ENCODE measurements around the gene GJE1. TPM values are rescaled to one million over a fixed set of nuclear protein-coding genes. Genes with fewer than 3 reads are reported as not detected.
"Not testable (repeated sequence)": the region's sequence is repeated elsewhere in the genome, so short reads cannot be mapped to it uniquely, and the experiment has no call there.

Gene GJE1
- total RNA-seq, 1 experiment from 2014 or later = not detected

- in situ Hi-C loops (cut with HindIII; ENCODE audit: low pct_unique_long_range_greater_than_20kb, low sequenced_read_pairs) = no loop called here
- peak; percentile 55 for DNase-seq (ENCODE audit: low read depth, low spot score)
These were observed 23.4 kb downstream of the GJE1 start for GRCh38 chr6:142155895-142156757.

DNA sequence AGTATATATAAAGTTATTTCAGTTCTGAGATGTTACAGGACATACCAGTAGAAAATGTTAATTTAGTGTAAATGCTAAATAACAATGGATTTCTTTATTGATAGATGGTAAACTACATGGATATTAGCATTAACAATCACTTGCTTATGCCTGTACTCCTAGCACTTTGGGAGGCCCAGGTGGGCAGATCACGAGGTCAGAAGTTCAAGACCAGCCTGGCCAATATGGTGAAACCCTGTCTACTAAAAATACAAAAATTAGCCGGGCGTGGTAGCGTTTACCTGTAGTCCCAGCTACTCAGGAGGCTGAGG is 24.0 kb downstream of the GJE1 start:
- DNase-seq (ENCODE audit: low read depth, low spot score); in situ Hi-C loops (cut with HindIII; ENCODE audit: low pct_unique_long_range_greater_than_20kb, low sequenced_read_pairs): not testable (repeated sequence)

DNA sequence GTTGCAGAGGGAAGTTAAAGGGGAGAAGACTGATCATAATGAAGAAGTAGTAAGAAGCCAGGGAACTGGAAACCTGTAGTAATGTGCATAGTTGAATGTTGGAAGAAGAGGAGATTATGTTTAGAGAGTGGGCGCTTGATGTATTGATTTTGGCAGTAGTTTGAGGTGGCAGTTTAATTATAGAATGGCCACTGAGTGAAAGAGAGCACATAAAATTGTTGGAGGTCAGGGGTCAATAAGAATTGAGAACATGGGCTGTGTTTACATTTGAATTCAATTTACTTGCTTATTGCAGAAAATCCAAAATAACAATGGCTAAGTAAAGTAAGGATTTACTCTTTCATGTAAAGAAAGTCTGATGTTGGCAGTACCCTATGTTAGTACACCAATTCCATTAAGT is 30.1 kb downstream of the GJE1 start:
- no peak for DNase-seq (ENCODE audit: low read depth, low spot score)
- in situ Hi-C loops (cut with HindIII; ENCODE audit: low pct_unique_long_range_greater_than_20kb, low sequenced_read_pairs) = no loop called here

DNA sequence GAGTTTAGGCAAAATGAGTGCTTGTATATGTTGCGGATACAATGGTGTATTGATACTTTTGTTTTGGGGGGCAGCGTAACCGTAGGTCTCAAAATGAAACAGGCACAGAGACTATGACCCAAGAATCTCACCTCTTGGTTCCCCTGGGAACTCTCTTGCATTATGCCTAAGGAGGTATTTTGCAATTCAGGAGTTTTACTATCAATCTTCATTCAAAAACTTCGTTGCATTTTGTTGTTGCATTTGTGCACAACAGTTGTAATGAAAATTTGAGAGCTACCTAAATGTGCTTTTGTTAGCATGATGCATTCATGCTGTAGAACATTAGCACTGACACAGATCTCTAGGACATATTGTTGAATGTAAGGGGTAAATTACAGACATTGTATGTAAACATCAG is 32.5 kb downstream of the GJE1 start:
- in situ Hi-C loops (cut with HindIII; ENCODE audit: low pct_unique_long_range_greater_than_20kb, low sequenced_read_pairs) = no loop called here
- DNase-seq (ENCODE audit: low read depth, low spot score) = no peak

DNA sequence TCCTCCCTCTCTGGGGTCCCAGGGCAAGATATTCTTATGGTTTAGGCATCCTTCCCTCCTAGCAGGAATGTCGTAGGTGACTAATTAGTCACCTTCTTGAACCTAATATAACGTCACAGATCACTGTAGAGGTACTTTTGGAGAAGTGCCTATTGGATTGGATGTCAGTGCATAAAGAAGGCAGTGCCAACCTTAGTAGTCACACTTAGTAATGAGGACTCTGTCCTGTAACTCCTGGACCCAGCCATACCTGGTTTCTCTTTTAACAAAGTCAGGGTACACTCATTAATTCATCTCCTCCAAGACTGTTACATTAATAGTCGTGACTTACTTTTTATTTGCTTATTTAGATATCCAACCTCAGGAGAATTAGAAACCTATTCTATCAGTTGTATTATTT is 34.3 kb downstream of the GJE1 start:
- no peak for DNase-seq (ENCODE audit: low read depth, low spot score)
- in situ Hi-C loops (cut with HindIII; ENCODE audit: low pct_unique_long_range_greater_than_20kb, low sequenced_read_pairs) = no loop called here

DNA sequence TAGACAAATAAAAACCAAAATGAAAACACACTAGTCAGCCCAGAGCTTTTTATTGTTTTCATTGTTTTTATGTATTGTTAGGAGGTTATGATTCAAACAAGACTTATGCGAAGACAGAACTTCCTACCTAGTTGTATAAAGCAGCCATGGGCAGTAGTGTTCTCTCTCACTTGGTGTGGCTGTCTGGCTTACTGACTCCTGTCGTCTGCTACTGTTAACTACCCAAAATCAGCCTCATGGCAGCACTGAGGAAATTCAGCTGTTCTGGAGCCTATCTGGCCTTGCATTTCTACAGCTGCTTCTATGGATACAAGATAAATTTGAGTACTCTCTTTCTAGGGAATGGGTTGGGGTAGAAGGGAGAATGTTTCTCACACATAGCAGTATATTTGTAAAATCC is 34.8 kb downstream of the GJE1 start:
- no peak for DNase-seq (ENCODE audit: low read depth, low spot score)
- in situ Hi-C loops (cut with HindIII; ENCODE audit: low pct_unique_long_range_greater_than_20kb, low sequenced_read_pairs) = no loop called here

- in situ Hi-C loops (cut with HindIII; ENCODE audit: low pct_unique_long_range_greater_than_20kb, low sequenced_read_pairs) = no loop called here
These were observed 38.6 kb downstream of the GJE1 start for GRCh38 chr6:142171351-142171750.

DNA sequence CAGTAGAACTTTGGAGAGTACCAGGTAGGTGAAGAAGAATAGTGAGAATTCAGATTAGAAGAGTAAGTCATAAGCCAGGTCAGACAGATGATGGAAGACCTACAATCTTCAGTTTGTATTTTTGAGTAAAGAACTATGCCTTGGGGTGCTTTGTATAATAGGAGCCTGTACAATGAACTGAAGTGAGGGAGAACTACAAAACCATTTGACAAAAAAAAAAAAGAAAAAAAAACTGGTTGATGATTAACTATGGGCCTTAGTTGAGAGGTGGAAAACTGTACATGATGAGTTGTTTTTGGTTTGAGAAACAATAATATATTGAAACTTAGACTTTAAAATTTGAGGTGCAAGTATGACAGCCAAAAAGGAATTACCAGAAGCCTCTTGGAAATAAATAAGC is 40.0 kb downstream of the GJE1 start:
- DNase-seq (ENCODE audit: low read depth, low spot score) = no peak
- in situ Hi-C loops (cut with HindIII; ENCODE audit: low pct_unique_long_range_greater_than_20kb, low sequenced_read_pairs) = no loop called here

More at GRCh38 chr6:142171351-142171750, 38.6 kb downstream of the GJE1 start:
- no peak for DNase-seq (ENCODE audit: low read depth, low spot score)

DNA sequence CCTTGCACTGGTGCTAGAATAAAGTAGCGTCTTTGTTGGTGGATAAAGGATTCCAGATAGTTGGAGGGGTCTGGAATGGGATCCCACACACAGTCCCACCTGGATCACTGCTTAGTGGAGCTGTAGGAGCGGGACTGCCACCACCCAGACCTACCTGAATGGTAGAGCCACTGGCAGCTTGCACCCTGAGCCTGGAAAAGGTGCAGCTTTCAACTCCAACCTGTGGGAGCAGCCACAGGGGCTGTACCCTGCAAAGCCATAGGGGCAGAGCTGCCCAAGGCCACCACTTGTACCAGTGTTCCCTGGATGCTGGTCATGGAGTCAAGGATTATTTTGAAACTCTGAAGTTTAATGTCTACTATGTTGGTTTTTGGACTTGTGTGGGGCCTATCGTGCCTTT is 41.3 kb downstream of the GJE1 start:
- in situ Hi-C loops (cut with HindIII; ENCODE audit: low pct_unique_long_range_greater_than_20kb, low sequenced_read_pairs) = no loop called here

DNA sequence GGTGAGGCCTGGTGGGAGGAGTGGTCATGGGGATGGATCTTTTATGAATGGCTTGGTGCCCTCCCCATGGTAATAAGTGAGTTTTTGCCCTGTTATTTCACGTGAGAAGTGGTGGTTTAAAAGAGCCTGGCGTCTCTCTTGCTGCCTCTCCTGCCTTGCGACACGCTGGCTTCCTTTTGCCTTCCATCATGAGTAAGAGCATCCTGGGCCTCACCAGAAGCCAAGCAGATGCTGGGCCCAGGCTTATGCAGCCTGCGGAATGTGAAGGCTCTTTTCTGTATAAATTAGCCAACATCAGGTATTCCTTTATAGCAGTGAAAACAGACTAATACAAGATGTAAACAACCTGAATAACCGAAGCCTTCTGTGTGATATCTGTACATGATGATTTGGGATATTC is 42.0 kb downstream of the GJE1 start:
- DNase-seq (ENCODE audit: low read depth, low spot score) = no peak
- in situ Hi-C loops (cut with HindIII; ENCODE audit: low pct_unique_long_range_greater_than_20kb, low sequenced_read_pairs) = no loop called here

More for the DNA sequence above, 41.3 kb downstream of the GJE1 start:
- DNase-seq (ENCODE audit: low read depth, low spot score) = no peak

DNA sequence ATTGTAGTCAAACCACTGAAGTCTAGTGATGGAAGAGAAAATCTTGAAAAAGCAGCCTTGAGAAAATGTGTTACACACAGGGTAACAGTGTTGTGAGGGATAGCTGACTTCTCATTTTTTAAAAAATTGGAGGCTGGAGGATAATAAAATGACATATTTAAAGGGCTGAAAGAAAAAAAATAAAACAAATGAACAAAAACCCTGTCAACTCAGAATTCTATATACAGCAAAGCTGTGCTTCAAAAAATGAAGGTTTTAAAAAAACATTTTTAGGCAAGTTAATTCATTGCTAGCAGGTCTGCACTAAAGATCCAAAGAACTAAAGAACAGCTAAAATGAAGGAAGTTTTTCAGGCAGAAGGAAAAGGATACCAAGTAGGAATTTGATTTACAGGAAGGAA is 45.4 kb downstream of the GJE1 start:
- in situ Hi-C loops (cut with HindIII; ENCODE audit: low pct_unique_long_range_greater_than_20kb, low sequenced_read_pairs) = no loop called here
- no peak for DNase-seq (ENCODE audit: low read depth, low spot score)

DNA sequence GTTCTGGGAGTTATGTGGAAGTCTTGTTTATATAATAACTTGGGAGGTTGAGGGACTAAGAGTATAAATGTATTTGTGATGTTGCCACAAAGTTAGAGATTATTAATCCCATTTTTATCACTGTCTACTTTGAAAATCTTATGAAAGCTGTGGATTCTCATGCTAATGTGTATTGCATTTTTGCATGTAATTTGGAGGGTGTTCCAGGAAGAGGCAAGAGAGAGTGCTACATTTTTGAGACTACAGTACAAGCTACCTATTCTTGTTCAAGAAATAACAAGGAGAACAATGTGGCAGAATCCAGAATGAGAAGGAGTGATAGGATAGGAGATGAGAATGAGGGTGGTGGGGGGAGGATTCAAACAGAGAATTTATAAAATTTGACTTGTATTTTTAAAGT is 49.3 kb downstream of the GJE1 start:
- in situ Hi-C loops (cut with HindIII; ENCODE audit: low pct_unique_long_range_greater_than_20kb, low sequenced_read_pairs) = no loop called here

GRCh38 chr6:142183351-142183750 is 50.6 kb downstream of the GJE1 start:
- in situ Hi-C loops (cut with HindIII; ENCODE audit: low pct_unique_long_range_greater_than_20kb, low sequenced_read_pairs) = no loop called here

More for the DNA sequence above, 49.3 kb downstream of the GJE1 start:
- no peak for DNase-seq (ENCODE audit: low read depth, low spot score)

DNA sequence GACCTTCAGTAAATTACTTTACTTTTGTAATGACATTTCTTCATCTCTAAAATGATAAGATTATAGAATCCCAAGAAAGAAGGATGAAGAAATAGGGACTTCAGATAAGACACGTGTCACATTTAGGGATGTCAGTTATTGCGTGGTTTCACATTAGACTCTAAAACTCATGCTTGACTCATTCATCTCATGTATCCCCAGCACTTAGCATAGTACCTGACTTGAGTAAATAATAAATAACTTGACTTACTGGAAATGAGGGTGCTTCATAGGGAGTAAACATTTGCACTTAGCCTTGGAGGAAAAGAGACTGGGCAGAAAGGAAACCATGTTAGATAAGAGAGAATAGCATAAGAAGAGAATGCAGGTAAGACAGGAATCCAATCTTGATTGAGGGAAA is 51.6 kb downstream of the GJE1 start:
- in situ Hi-C loops (cut with HindIII; ENCODE audit: low pct_unique_long_range_greater_than_20kb, low sequenced_read_pairs) = no loop called here
- DNase-seq (ENCODE audit: low read depth, low spot score) = no peak

More at GRCh38 chr6:142183351-142183750, 50.6 kb downstream of the GJE1 start:
- no peak for DNase-seq (ENCODE audit: low read depth, low spot score)

Other genes with a start within 250 kb of the GJE1 start
- not detected in 2 replicates for gene NMBR, start 14.2 kb downstream of the GJE1 start, total RNA-seq (2014; rRNA removed; shearing (Covaris generic))
- gene VTA1, start 14.3 kb downstream of the GJE1 start, total RNA-seq (2014; rRNA removed; shearing (Covaris generic)) = 59.7 and 71.3 TPM in 2 replicates
- 130 and 134 TPM in 2 replicates for gene ADGRG6, start 169.1 kb downstream of the GJE1 start, total RNA-seq (2014; rRNA removed; shearing (Covaris generic))